Gastroesophageal sphincter (tissue), 3 donors: ENCODE data around the gene MMADHC.

Experiments used
- POLR2A ChIP-seq, 2 donors: fragments of 450-650 bp; IDR thresholded peaks; one replicate each; pipeline ENCODE4 v1.6.1; 2017; ENCODE audit warnings: antibody characterized with exemption in 2 of 2, mild to moderate bottlenecking in 2 of 2, moderate library complexity in 1 of 2
- TF ChIP-seq, protein P1 (sequence below), 4 experiments: fragments of 200-600 bp in 2 of 4; fragments of 450-650 bp in 2 of 4; sonication (generic) in 1 of 4; IDR thresholded peaks; one replicate each; pipeline ENCODE4 v1.5.1; 2017 to 2019; ENCODE audit warnings: antibody characterized with exemption in 4 of 4, mild to moderate bottlenecking in 2 of 4, moderate library complexity in 2 of 4

DNA sequence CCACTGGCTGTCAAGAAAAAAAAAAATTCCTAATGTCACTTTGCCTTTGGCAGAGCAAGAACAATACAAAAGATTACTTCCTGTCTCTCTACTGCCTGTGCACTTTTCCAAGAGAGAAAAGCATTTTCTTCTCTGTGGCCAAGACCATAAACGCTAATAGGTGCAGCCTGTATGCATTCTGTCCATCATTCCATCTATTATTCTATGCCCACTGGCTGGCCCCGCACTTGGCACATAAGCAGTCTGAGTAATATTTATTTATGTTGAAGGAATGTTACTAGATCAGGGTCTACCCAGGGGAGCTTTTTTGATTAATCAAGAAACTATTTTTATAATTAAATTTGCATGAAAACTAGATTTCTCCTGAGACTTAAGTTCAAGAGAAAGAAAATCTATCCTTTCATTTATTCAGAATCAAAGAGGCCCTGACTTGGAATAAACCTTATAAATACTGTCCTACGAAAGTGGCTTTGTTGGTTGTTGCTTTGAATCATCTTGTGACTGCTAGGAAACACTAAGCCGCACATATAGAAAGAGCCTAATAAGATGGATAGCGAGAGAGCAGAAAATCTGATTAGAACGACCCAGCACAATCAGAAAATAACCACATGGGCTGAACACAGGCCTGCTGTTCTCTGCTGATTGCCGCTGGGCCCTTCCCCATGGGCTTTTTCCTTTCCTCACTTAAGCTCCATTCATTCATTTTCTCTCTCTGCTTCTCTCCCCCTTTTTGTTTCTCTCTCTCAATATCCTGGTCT, 59.4 kb downstream of the MMADHC start:
- no peak for TF ChIP-seq POLR2A (IDR thresholded peaks at IDR 0.05)
- TF ChIP-seq, protein P1, sequence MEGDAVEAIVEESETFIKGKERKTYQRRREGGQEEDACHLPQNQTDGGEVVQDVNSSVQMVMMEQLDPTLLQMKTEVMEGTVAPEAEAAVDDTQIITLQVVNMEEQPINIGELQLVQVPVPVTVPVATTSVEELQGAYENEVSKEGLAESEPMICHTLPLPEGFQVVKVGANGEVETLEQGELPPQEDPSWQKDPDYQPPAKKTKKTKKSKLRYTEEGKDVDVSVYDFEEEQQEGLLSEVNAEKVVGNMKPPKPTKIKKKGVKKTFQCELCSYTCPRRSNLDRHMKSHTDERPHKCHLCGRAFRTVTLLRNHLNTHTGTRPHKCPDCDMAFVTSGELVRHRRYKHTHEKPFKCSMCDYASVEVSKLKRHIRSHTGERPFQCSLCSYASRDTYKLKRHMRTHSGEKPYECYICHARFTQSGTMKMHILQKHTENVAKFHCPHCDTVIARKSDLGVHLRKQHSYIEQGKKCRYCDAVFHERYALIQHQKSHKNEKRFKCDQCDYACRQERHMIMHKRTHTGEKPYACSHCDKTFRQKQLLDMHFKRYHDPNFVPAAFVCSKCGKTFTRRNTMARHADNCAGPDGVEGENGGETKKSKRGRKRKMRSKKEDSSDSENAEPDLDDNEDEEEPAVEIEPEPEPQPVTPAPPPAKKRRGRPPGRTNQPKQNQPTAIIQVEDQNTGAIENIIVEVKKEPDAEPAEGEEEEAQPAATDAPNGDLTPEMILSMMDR (IDR thresholded peaks at IDR 0.05): no peak
